SK-N-SH treated with all-trans-retinoic acid at 6 μM for 48 hours (cell line): ENCODE results near the gene KIF3B.

ENCODE experiments used
- BACH2 ChIP-seq: fragments of 250-450 bp; sonication (Bioruptor Pico); IDR thresholded peaks from 2 replicates; pipeline ENCODE4 v1.9.0; 2021; ENCODE audit warnings: mild to moderate bottlenecking, borderline replicate concordance
- ESRRG ChIP-seq: fragments of 250-450 bp; sonication (Bioruptor Pico); IDR thresholded peaks from 2 replicates; pipeline ENCODE4 v1.6.1; 2021; ENCODE audit warnings: mild to moderate bottlenecking
- TOX ChIP-seq: fragments of 250-450 bp; sonication (Bioruptor Pico); IDR thresholded peaks from 2 replicates; pipeline ENCODE4 v1.8.0; 2021; ENCODE audit warnings: mild to moderate bottlenecking, moderate library complexity, borderline replicate concordance
- ZFP3 ChIP-seq: fragments of 250-450 bp; sonication (Bioruptor Pico); IDR thresholded peaks from 2 replicates; pipeline ENCODE4 v1.5.0; 2020; ENCODE audit warnings: mild to moderate bottlenecking, moderate library complexity

DNA sequence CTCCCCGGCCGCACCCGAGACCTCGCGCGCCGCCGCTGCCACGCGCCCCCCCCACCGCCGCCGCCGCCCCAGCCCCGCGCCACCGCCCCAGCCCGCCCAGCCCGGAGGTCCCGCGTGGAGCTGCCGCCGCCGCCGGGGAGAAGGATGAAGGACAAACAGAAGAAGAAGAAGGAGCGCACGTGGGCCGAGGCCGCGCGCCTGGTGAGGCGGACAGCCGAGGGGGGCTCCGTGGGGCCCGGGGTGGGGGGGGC lies 81.1 kb downstream of the KIF3B start:
- no peak for TF ChIP-seq TOX (CRISPR knock-in tag)
- no peak for TF ChIP-seq ESRRG (CRISPR knock-in tag)
- no peak for TF ChIP-seq ZFP3 (CRISPR knock-in tag)
- no peak for TF ChIP-seq BACH2 (CRISPR knock-in tag)
